HG03432 (cell line): ENCODE data around the gene AQP6.
"Not testable (repeated sequence)": the region's sequence is repeated elsewhere in the genome, so short reads cannot be mapped to it uniquely, and the experiment has no call there.

ENCODE experiments used
- ATAC-seq: cut with Tn5 transposase; IDR thresholded peaks from one replicate; pipeline ENCODE4 v1.9.1; 2021; ENCODE audit warnings: mild to moderate bottlenecking, moderate library complexity; ENCODE audit not compliant: unreplicated experiment

The AQP6 gene

DNA sequence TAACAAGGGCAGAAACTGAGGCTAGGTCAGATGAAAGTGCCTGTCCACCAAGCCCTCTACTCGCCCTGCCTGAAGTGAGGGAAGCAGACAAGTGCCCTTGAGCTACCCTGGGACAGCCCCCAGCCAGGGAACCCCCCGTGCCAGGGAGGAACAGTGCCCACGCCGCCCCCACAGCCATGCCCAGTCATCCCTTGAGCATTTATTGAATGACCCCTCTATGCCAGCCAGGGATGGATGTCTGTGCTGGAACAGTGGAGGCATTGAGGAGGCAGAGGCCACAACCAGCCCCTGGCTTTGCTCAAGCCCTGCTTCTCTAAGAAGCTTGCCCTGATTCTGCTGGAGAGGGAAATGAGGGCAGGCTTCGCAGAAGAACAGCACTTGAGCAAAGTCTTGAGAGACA lies 3.7 kb upstream of the AQP6 start:
- no peak for ATAC-seq

DNA sequence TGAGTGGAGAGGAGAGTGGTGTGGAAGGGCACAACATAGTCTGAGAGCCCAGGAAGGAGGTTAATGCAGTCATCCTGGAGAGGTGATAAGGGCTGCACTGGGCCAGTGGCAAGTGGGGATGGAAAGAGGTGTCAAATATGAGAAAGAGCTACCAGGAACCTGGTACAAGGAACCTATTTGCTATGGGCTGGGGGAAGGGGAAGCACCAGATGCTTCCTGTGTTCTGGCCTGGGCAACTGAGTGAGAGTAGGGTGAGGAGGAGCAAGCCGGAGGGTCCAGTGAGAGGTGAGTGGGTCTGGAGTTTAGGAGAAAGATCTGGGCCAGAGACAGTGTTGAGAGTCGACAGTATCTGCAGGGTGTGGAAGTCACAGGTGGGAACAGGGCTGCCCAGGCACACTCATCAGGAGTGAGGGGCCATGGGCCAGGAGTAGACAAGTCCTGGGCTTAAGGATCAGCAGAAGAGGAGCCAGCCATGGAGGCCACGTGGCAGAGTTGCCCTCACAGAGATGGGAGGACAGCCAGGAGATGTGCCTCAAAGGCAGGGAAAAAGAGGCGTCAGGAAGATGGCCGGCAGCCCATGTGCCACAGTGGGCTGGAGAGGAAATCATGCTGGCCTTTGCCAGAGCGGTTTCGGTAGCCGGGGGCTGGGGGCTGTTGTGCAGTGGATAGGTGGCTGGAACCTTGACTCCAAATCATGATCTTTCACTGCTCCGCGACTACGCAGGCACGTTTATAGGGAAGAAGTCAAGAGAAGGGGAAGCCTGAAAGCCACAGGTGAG lies 2.9 kb upstream of the AQP6 start:
- no peak for ATAC-seq

DNA sequence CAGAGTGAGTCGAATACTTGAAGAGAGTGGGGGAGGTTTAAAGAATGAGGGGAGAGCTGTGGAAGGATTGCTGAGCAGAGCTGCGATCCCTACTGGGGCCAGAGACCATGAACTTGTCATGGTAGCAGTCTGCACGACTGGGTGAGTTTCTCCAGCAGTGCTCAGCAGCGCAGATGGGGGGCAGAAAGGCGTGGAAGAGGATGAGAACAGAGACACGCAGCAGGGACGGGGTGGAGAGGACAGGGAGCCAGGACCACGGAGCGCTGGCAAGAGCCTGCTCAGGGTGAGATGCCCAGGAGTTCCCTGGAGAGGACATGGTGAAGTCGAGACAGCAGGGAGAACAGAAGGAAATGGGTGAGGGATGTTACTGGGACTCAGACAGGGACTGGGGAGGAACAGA lies 2.1 kb upstream of the AQP6 start:
- no peak for ATAC-seq

DNA sequence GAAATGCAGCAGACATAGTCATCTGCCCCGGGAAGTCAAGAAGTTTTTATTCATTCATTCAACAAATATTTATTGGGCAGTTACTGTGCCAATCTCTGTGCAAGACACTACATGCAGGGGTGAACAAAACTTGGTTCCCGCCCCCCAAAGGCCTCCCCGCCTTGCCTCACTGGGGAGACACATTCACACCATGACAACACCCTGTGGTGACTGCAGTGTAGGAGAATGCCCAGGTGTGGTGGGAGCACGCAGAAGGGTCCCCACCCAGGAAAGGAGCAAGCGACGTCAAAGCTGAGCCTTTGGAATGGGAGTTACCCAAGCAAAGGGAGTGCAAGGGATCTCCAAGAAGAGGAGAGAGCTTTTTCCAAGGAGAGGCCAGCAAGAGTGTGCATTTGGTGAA lies 1.6 kb upstream of the AQP6 start:
- ATAC-seq = no peak

DNA sequence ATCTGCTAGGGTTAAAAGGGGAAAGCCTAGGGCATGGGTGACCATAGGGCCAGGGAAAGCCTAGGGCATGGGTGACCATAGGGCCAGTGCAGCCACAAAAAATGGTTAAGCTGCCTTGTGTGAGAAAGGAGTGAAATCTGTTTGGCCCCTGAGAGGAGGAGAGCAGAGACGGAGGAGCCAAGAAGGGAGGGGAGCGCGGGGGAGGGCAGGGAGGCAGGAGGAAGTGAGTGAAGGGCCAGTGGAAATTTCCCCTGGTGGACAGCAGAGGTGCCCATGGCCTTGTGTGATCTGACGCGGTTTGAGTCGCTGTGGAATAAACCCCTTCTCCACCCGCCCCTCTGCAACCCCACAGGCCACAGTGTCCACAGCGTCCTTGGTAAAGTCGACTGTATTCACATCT lies 618 bp upstream of the AQP6 start:
- ATAC-seq = no peak

DNA sequence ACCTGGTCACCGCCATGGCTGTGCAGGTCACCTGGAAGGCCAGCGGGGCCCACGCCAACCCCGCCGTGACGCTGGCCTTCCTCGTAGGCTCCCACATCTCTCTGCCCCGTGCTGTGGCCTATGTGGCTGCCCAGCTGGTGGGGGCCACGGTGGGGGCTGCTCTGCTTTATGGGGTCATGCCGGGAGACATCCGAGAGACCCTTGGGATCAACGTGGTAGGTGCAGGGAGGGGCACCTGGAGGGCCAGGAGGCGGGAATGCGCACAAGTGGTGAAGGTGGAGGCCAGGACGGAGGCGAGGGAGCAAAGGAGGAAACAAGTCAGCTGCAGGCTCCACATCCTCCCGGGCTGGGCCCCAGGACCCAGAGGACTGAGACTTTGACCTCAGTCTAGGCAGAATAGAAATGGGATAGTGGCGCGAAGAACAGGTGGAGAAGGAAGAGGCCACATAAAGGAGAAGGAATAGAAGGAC lies 649 bp downstream of the AQP6 start:
- no peak for ATAC-seq

DNA sequence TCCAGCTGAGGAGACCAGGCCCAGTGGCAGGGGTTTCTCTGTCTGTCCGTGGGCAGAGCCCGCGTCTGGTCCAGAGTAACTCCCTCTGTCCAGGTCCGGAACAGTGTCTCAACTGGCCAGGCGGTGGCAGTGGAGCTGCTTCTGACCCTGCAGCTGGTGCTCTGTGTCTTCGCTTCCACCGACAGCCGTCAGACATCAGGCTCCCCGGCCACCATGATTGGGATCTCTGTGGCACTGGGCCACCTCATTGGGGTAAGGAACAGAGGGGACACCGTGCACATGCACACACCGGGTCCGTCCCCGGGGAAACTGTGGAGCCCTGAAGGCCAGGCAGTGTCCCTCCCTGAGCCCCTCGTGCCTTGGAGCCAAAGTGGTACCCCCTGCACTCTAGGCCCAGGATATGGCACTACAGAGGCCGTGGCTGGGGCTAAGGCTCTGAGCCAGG lies 1.5 kb downstream of the AQP6 start:
- no peak for ATAC-seq

DNA sequence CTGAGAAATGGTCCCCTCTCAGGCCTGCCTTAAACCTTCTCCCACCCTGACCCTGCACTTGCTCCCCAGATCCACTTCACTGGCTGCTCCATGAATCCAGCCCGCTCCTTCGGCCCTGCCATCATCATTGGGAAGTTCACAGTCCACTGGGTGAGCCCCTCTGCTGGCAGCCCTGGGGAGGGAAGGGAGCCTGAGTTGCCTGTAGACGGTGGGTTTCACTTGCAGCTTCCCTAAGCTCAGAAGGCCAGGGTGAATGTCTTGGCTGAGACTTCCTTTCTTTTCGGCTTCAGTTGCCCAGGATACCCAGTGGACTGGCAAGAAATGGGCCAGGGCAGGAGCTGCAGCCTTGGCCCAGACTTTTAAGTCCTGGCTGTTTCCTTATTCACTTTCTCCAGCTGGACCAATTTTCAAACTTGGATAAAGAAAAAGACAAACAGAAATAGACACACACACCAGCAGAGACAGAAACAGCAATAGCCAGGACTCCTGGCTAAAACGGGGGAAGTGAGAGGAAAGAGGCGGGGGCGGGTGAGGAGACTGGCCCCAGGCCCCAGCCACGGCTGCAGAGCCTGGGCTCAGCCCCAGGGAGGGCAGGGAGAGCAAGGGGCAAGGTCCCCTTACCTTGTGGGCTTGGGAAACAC lies 2.0 kb downstream of the AQP6 start:
- ATAC-seq = no peak

DNA sequence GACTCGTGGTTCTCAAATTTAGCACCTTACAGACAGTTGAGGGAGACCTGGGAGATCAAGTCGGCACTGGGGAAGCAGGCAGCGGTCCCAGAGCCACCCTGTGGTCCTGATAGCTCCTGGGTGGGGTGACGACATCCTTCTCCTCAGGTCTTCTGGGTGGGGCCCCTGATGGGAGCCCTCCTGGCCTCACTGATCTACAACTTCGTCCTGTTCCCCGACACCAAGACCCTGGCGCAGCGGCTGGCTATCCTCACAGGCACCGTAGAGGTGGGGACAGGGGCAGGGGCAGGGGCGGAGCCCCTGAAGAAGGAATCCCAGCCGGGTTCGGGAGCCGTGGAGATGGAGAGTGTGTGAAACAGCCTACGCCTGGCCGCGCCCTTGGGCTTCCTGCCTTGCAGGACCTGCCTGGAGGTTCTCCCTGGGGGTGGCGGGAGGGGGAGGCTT lies 2.6 kb downstream of the AQP6 start:
- ATAC-seq = no peak

DNA sequence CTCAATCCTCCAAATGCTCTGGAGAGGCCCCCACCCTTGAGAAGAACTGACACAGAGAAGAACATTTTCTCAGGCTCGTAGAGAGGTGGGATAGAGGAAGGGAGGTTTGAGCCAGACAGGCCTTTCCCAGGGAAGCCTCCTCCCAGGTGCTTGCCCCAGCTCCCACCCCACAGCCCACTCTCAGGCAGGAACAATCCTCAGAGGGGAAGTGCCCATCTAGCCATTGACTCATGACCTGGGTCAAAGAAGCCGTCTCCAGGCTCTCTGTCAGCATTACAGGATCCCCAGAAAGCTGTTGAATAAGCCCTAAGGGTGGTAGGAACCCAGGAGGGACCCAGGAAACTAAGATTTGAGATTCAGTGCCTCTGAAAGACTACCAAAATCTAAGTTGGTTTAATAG lies 3.8 kb downstream of the AQP6 start:
- no peak for ATAC-seq

DNA sequence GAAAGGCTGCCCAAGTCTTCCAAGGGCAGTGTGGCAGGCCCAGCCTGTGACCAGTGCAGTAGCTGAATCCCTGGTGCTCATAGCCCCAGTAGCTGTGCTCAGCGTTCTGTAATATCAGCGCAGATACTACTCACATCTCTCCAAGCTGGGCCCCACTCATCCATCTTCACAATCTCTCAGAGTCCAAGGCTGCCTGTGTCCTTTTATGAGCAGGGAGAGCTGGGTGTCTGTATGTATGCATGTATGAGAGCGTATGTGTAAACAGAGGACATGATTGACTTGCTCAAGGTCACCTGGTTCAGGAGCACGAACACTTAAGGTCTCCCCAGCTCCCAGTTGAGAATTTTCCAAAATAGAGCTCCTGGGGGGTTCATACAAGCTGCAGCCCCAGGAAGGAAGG lies 5.4 kb downstream of the AQP6 start:
- ATAC-seq = no peak

DNA sequence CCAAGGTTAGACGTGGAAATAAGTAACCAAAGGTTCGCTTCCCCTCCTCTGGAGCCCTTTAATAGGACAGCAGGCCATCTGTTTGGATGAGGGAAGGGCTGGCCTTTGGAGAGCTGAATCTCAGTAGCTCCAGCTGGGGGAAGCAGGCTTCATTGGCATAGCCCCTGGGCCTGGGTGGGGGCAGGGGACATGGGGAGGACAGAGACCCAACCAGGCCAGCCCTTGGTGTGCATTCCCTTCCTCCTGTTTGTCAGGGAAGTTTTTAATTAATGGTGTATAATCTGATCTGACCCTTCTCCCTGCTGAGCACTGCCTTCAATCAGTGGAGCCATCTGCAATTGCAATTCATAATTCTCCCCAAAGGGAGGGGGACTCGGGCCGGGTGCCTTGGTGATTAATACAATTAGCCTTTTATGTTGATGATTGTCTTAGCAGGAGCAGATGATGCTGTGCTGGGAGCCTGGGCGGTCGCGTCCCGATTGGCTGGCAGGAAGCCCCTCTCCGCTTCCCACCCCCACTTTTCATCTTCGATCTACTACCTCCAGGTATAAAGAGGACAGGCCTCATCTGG lies 6.4 kb downstream of the AQP6 start:
- no peak for ATAC-seq

DNA sequence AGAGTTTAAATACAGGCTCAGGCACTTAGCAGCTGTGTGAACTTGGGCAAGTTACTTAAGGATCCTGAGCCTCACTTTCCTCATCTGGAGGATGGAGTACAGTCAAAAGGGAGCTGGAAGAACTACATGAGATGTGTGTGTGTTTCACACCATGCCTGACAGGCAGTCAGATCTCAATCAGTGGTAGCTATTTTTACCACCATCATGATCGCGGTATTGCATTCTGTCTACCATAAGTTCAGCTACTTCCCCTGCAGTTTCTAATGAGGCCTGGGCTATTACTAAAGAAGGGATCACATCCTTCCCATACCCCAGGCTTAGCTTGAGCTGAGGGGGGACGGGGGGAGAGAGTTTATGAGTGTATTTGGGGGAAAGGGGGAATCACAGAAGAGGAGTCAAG lies 7.0 kb downstream of the AQP6 start:
- ATAC-seq = no peak

DNA sequence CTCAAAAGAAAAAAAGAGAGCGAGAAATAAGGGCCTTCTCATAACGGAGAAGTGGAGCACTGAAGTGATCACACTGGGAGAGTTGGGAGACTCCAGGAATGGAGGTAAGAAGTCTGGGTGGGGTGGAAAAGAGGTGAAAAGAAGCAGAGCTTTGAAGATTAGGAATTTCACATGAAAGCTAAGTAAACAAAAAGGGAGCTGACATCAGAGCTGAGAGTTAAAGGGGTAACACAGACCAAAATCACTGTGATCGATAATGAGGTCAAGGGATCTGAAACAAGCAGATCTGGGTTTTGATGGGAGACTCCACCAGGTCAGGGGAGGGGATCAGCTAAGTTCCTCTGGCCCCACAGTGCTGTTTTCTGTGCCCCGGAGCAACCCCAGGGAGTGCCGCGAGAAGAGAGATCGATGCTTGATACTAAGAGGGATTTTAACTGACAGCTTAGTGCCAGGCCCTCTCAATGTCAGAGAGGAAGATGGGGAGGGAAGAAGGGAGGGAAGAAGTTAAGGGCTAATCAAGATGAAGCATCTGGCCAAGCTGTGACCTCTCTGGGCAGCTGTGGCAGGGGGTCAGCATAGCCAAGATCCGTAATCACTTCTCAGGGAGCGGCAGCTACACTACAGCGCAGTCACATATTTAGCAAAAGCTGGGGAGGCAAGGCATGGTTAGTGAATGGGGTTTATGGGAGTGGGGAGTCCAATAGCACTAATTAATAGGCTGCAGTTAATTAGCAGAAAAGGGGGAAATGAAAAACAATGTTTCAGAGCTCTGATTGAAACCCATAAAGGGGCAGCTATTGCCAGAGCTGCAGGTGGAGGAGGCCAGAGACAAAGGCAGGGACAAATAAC lies 8.0 kb downstream of the AQP6 start:
- ATAC-seq = no peak

DNA sequence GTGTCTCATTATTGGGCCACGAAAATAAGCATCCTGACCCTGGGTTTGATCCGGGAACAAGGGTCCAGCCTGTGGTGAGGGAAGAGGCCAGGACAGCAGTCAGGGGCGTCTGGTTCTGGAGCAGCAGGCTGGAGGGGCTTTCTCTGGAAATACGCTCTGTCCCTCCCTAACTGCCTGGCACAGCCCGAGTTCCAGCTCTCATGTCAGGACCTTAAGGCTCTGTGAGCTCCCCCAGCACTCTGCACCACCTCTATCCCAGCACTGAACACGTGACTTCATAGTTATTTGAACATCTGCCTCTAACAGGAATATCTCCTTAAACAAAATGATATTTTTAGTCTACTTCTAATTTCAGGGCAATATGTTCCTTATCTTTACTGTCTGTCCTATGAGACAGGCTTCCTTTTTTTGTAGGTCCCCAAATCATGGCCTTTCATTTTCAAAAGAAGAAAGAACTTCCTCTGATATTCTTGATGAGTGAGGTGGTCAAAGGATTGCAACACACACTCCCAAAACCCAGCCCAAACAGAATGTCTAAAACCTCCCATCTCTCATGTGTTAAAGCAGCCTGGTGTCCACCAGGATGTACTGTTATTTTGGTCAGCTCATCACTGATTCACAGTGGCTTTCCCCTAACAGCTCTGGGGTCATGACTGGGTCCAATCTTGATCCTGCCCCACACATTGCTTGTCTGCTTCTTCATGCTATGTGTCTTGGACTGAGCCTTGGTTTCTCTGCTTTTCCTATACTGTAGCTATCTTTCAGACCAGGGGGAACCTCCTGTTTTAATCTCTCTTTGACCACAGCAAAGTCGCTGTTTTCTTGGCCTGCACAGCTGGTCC lies 9.7 kb downstream of the AQP6 start:
- no peak for ATAC-seq

DNA sequence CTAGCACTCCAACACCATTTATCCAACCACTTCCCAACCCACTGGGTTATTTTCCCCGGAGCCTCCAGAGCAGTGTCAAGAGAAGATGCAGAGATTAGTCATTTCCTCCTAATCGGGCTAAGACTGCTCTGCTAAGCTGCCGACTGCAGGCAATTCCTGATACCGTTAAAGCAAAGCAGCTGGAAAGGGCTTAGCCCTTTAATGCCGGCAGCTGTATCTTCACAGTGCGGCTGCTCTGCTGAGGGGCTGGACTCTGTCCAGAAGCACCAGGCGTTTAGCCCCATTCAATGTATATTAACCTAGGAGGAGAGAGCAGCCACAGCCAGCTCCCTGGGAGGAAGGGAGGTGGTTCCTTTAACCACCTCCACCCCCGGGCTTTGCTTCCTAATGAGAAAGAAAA lies 11.1 kb downstream of the AQP6 start:
- no peak for ATAC-seq

DNA sequence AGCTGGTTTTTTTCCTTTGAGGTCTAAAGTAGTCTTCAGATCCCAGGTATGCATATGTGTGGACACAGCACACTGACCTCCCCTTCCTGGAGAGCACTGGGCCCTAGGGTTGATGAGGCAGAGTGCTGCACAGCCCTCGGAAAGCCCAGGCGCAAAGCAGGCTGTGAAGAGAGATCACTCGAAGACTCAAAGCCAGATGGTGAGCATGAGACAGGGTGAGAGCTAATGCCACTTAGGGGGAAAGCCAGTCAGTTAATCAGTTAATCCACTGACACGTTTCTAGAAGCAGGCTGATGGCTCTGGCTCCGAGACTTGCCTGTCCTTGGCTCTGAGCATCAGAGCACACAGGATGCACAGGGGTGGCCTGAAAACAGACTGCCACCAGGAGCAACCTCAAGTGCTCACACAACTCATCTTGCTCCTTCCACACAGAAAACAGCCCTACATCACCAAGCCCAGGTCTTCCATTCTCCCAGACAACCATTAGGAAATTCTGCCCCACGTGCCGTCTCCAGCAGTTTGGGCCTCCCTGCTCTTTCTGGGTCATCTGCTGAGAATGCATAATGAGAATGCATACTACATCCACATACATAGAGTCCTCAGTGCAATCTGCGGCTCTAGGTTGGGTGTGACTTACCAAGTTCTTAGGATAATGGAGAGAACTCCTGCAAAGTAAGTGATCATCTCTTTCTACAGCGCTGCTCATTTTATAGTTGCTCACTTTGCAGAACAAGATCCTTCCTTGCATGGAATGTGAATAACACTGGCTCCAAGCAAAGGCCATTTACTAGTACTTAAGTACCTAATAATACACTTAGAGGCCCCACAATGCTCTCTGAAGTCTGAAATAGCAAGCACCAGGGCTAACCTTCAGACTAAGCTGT lies 12.0 kb downstream of the AQP6 start:
- no peak for ATAC-seq

DNA sequence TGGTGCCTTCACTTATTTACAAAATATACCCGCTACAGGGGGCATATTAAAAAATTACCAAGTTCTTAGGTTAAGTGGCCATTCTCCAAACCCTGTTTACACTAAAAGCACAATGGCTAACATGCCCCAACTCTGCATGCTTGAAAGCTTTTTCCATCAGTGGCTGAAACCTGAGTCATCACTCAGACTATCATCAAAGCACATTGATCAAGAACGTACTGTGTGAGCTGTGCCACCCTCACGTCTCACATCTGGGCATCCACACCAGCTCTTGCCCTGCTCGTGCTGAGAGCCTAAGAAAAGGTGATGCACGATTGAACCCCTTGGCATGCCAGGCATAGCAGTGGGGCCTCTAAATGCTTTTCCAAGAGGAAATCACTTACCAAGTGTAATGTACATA lies 13.2 kb downstream of the AQP6 start:
- no peak for ATAC-seq

DNA sequence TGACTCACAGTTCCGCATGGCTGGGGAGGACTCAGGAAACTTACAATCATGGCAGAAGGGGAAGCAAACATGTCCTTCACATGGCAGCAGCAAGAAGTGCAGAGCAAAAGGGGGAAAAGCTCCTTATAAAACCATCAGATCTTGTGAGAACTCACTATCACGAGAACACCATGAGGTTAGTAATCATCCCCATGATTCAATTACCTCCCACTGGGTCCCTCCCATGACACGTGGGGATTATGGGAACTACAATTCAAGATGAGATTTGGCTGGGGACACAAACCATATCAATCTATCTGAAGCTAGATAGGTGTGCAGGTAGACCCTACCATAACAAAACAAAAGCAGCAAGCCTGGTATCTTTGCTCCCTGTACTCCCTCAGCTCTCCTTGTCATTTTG lies 13.7 kb downstream of the AQP6 start:
- ATAC-seq = not testable (repeated sequence)
